ENCODE measurements around the gene TAS2R4.

DNA sequence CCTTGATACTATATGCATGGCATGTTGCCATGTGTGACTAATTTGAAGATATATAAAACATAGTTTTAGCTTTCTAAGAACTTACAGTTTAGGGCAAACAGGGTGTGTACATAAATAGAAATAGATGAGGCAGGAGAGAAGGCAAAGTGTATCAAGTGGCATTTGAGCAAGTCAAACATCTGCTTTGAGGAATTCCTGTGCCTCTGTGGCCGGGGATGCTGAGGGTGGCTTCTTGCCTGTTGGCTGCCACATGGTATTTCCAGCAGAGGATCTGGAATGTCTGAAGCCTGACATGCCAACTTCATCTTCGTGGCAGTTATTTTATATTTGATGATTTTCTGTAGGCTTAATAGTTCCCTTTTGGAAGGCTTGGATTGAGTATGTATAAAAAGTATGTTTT lies 32.3 kb upstream of the TAS2R4 start:
- no peak for TF ChIP-seq ZBTB33 (IDR thresholded peaks at IDR 0.05; ENCODE audit: borderline replicate concordance, low read depth)
- TF ChIP-seq, protein P1, sequence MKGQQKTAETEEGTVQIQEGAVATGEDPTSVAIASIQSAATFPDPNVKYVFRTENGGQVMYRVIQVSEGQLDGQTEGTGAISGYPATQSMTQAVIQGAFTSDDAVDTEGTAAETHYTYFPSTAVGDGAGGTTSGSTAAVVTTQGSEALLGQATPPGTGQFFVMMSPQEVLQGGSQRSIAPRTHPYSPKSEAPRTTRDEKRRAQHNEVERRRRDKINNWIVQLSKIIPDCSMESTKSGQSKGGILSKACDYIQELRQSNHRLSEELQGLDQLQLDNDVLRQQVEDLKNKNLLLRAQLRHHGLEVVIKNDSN (IDR thresholded peaks at IDR 0.05; ENCODE audit: borderline replicate concordance, low read depth): no peak
- no peak for TF ChIP-seq SIN3A (IDR thresholded peaks at IDR 0.05; ENCODE audit: borderline replicate concordance, low read depth, low read length)
- no peak for TF ChIP-seq CTCF (IDR thresholded peaks at IDR 0.05)
- no peak for TF ChIP-seq RAD21 (IDR thresholded peaks at IDR 0.05; ENCODE audit: low read length)
- TF ChIP-seq, protein P2, sequence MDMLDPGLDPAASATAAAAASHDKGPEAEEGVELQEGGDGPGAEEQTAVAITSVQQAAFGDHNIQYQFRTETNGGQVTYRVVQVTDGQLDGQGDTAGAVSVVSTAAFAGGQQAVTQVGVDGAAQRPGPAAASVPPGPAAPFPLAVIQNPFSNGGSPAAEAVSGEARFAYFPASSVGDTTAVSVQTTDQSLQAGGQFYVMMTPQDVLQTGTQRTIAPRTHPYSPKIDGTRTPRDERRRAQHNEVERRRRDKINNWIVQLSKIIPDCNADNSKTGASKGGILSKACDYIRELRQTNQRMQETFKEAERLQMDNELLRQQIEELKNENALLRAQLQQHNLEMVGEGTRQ (IDR thresholded peaks at IDR 0.05; ENCODE audit: borderline replicate concordance, low read depth, low read length): no peak
- TF ChIP-seq RXRA (IDR thresholded peaks at IDR 0.05; ENCODE audit: borderline replicate concordance, low read depth): no peak
- no peak for TF ChIP-seq EZH2phosphoT487 (IDR thresholded peaks at IDR 0.05; ENCODE audit: borderline replicate concordance, low read depth)
- no peak for TF ChIP-seq EP300 (IDR thresholded peaks at IDR 0.05; ENCODE audit: borderline replicate concordance in 1 of 2, low read depth in 1 of 2, low read length in 1 of 2)
- no peak for TF ChIP-seq MAX (IDR thresholded peaks at IDR 0.05; ENCODE audit: low read depth)
